ENCODE data around the gene TEX22.

DNA sequence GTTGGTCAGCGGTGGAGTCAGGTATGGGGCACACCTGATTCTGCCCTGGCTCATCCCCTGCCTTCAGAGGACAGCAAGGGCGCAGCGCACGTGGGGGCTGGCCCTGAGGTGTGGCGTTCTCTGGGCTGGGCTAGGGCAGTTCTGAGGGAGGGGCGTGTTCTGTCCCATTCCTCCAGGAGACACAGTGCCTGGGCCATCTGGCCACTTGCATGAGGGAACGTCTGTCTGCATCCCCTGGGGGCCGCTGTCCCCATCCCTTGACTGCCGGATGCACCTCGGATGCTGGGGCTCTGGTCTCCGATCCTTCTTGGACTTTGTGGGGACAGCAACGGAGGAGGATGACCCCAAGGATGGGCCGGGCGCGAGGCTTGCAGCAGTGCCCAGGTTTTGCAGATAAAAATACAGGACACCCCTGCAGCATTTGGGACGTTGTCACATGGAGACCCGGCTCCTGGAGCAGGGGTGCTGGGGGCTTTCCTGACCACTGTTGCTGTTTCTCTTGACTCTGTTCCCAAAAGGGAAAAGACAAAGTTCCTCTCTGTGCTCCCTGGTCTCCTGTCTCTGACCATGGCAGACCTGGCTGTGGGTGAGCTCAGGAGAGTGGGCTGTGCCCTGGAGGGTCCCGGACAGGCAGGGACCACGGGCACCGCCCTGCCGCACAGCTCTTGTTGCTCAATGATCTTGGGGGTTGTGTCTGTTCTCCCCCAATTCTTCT, 28.2 kb downstream of the TEX22 start:
- TF ChIP-seq POLR2A (IDR thresholded peaks at IDR 0.05; ENCODE audit: low read length): no peak
- TF ChIP-seq GATA1 (IDR thresholded peaks at IDR 0.05; ENCODE audit: low read depth, low read length): no peak
